CD4-positive, alpha-beta memory T cell (primary cell): ENCODE results near the gene NOC2L. TPM values are rescaled to one million over a fixed set of nuclear protein-coding genes. Genes with fewer than 3 reads are reported as not detected.
"Not testable (repeated sequence)": the region's sequence is repeated elsewhere in the genome, so short reads cannot be mapped to it uniquely, and the experiment has no call there.

Experiments
- CTCF ChIA-PET: fragments of 350-600 bp; sonication (Branson Sonifier 250); formaldehyde crosslinking; loops from one replicate; lab custom pipeline; 2021; ENCODE audit warnings: inconsistent platforms; ENCODE audit not compliant: partially characterized antibody; lab: Charles Lee
- POLR2A ChIA-PET: fragments of 350-600 bp; sonication (Branson Sonifier 250); formaldehyde crosslinking; loops from one replicate; lab custom pipeline; 2021; ENCODE audit not compliant: partially characterized antibody; lab: Charles Lee
- DNase-seq, 5 donors: peaks; one replicate each; pipeline versions ENCODE4 v3.0.0 to v3.0.0-alpha.2; 2020 to 2022; ENCODE audit warnings: mixed read lengths in 1 of 5
- H3K27ac ChIP-seq: one replicate; pipeline ENCODE4 v1.7.0; 2013; ENCODE audit warnings: low read depth, low read length
- H3K27me3 ChIP-seq: 2 replicates; pipeline ENCODE4 v1.7.0; 2013; ENCODE audit warnings: mild to moderate bottlenecking, low read length, moderate library complexity; ENCODE audit not compliant: insufficient read depth
- H3K36me3 ChIP-seq: 2 replicates; pipeline ENCODE4 v1.7.0; 2013; ENCODE audit warnings: mild to moderate bottlenecking, low read length, moderate library complexity; ENCODE audit not compliant: insufficient read depth
- H3K4me1 ChIP-seq: 2 replicates; pipeline ENCODE4 v1.7.0; 2013; ENCODE audit warnings: mild to moderate bottlenecking, low read length, moderate library complexity; ENCODE audit not compliant: insufficient read depth
- H3K4me3 ChIP-seq, 2 donors: one replicate each; pipeline ENCODE4 v1.7.0; 2013; ENCODE audit warnings: low read length in 2 of 2, mild to moderate bottlenecking in 1 of 2
- H3K9me3 ChIP-seq, 2 donors: one replicate each; pipeline ENCODE4 v1.7.0; 2013; ENCODE audit warnings: low read length in 2 of 2, control low read depth in 1 of 2; ENCODE audit not compliant: control insufficient read depth in 1 of 2
- H3K27ac Mint-ChIP-seq, 7 donors: one replicate each; pipeline ENCODE4 v1.8.0; 2020 to 2021; ENCODE audit warnings: mixed read lengths in 7 of 7, mild to moderate bottlenecking in 6 of 7, inconsistent platforms in 3 of 7, moderate library complexity in 3 of 7
- H3K27me3 Mint-ChIP-seq, 2 donors: one replicate each; pipeline ENCODE4 v1.8.0; 2020 to 2021; ENCODE audit warnings: mixed read lengths in 2 of 2
- H3K36me3 Mint-ChIP-seq, 2 donors: one replicate each; pipeline ENCODE4 v1.8.0; 2020 to 2021; ENCODE audit warnings: mixed read lengths in 2 of 2, inconsistent platforms in 1 of 2, mild to moderate bottlenecking in 1 of 2
- H3K4me1 Mint-ChIP-seq, 4 donors: one replicate each; pipeline ENCODE4 v1.8.0; 2020 to 2021; ENCODE audit warnings: mixed read lengths in 4 of 4, mild to moderate bottlenecking in 1 of 4
- H3K4me3 Mint-ChIP-seq, 8 donors: one replicate each; pipeline ENCODE4 v1.8.0; 2020 to 2021; ENCODE audit warnings: mixed read lengths in 8 of 8, mild to moderate bottlenecking in 7 of 8, moderate library complexity in 6 of 8, inconsistent platforms in 3 of 8
- H3K9me3 Mint-ChIP-seq, 8 donors: one replicate each; pipeline ENCODE4 v1.8.0; 2020 to 2021; ENCODE audit warnings: mixed read lengths in 8 of 8, mild to moderate bottlenecking in 5 of 8, inconsistent platforms in 3 of 8, moderate library complexity in 1 of 8
- intact Hi-C: fragments of 100-400 bp; cut with micrococcal nuclease; formaldehyde crosslinking; loops from one replicate; pipeline ENCODE4 v1.15.1; 2023
- polyA plus RNA-seq, 2 donors: library from polyadenylated mRNA; unstranded; fragments of 300-500 nt; fragmentation: Illumina TruSeq; gene quantifications; one replicate each; pipeline ENCODE4 v1.2.3, GENCODE V29; 2021
- total RNA-seq, 2 experiments: library from RNA; stranded (reverse); gene quantifications; one replicate each; pipeline ENCODE4 v1.2.3, GENCODE V29; 2021

NOC2L gene
- total and polyA plus RNA-seq, 4 experiments from 2014 or later = 63.0 to 69.5 (median 65.6) TPM

DNA sequence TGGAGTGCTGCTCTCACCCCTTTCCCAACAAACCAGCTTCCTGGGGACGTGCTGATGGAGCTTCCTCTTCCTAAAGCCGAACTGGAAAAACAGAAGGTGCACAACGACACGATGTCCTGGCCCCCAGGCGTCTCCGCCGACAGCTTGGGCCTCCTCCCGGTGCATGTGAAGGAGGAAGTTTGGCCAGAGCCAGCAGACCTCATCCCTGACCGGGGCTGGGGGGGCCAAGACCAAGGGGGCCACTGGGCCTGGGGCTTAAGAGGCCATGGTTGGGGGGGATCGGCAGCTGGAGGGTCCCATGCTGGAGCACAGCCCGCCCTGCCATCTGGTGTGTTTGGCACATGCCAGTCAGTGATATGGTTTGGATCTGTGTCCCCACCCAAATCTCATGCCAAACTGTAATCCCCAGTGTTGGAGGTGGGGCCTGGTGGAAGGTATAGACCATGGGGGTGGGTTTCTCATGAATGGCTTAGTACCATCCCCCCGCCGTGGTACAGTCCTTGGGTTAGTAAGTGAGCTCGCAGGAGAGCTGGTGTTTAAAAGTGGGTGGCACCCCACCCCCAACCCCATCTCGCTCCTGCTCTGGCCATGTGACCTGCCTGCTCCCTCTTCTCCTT is 34.4 kb upstream of the NOC2L start:
- Histone ChIP-seq H3K27ac (no peak overlapping the region), H3K4me1 (peaks cover 4% of the 10 kb centered on the region), H3K4me3 (no peak overlapping the region), H3K36me3 (no peaks in the 10 kb centered on the region), H3K27me3 (peaks cover 14% of the 10 kb centered on the region), H3K9me3 (no peaks in the 10 kb centered on the region)
- peaks cover 21 to 25% of the 10 kb centered on the region in 2 donors for H3K27me3 Mint-ChIP-seq
- H3K4me1 Mint-ChIP-seq = peaks cover 4 to 15% (median 5%) of the 10 kb centered on the region in 4 donors
- intact Hi-C loops = no loop called here
- POLR2A ChIA-PET = interaction anchor here (1.0 kb wide), 1 partner anchor 70 kb away, joined by 3 read pairs; no protein-coding TSS in a partner anchor
- no peak overlapping the region for H3K4me3 Mint-ChIP-seq
- peaks cover 0 to 15% (median 8%) of the 10 kb centered on the region in 8 donors for H3K9me3 Mint-ChIP-seq
- no peaks in the 10 kb centered on the region for H3K36me3 Mint-ChIP-seq
- no peak for DNase-seq
- H3K27ac Mint-ChIP-seq = no peak overlapping the region
- CTCF ChIA-PET = interaction anchor here (2.2 to 4.0 kb wide), 3 partner anchors 9 to 12 kb away, joined by 10 to 19 read pairs (median 17); partner anchors contain the start of gene PERM1

DNA sequence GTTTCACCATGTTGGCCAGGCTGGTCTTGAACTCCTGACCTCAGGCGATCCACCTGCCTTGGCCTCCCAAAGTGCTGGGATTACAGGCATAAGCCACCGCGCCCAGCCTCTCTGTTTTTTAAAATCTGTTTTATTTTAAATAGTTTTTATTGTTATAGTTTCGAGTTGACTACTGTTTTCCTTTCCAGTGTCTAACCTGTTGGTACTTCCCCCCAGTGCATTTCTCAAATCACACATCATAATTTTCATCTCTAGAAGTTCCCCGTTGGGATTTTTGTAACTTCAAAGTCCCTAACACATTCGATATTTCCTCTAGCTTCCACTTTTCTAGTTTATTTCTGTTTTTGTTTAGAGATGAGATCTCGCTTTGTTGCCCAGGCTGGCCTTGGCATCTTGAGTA is 33.3 kb upstream of the NOC2L start:
- H3K4me3 Mint-ChIP-seq = no peak overlapping the region
- H3K4me1 Mint-ChIP-seq = peaks cover 4 to 15% (median 5%) of the 10 kb centered on the region in 4 donors
- CTCF ChIA-PET = interaction anchor here (2.2 to 4.0 kb wide), 3 partner anchors 8 to 11 kb away, joined by 10 to 19 read pairs (median 17); partner anchors contain the start of gene PERM1
- POLR2A ChIA-PET = no interaction called here
- peaks cover 23 to 29% of the 10 kb centered on the region in 2 donors for H3K27me3 Mint-ChIP-seq
- Histone ChIP-seq H3K9me3 (no peaks in the 10 kb centered on the region), H3K4me1 (peaks cover 4% of the 10 kb centered on the region), H3K27ac (no peak overlapping the region), H3K27me3 (peaks cover 10% of the 10 kb centered on the region), H3K4me3 (no peak overlapping the region), H3K36me3 (no peaks in the 10 kb centered on the region)
- no peak overlapping the region for H3K27ac Mint-ChIP-seq
- peaks cover 0 to 15% (median 8%) of the 10 kb centered on the region in 8 donors for H3K9me3 Mint-ChIP-seq
- intact Hi-C loops = no loop called here
- H3K36me3 Mint-ChIP-seq = no peaks in the 10 kb centered on the region
- no peak for DNase-seq

DNA sequence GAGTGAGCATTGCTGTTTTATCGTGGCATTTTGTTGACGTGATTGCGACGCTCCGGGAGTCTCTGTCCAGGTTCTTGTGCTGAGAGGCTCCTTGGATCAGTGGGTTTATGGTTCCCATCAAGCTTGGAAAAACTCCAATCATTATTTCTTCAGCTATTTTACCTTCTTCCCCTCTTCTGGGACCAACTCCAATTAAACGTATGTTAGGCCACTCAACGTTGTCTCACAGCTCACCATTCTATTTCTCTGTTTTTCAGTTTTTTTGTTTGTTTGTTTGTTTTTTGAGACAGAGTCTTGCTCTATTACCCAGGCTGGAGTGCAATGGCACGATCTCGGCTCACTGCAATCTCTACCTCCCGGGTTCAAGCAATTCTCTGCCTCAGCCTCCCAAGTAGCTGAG is 32.8 kb upstream of the NOC2L start:
- CTCF ChIA-PET = interaction anchor here (2.2 to 4.0 kb wide), 3 partner anchors 8 to 11 kb away, joined by 10 to 19 read pairs (median 17); partner anchors contain the start of gene PERM1
- Mint-ChIP-seq H3K36me3 (no peaks in the 10 kb centered on the region), H3K27me3 (peaks cover 20 to 27% of the 10 kb centered on the region in 2 donors), H3K4me1 (peaks cover 4 to 15% (median 5%) of the 10 kb centered on the region in 4 donors), H3K4me3 (no peak overlapping the region), H3K27ac (no peak overlapping the region), H3K9me3 (peaks cover 0 to 15% (median 8%) of the 10 kb centered on the region in 8 donors)
- Histone ChIP-seq H3K27ac (no peak overlapping the region), H3K27me3 (peaks cover 5% of the 10 kb centered on the region), H3K9me3 (no peaks in the 10 kb centered on the region), H3K4me1 (peaks cover 4% of the 10 kb centered on the region), H3K36me3 (no peaks in the 10 kb centered on the region), H3K4me3 (no peak overlapping the region)
- no peak for DNase-seq
- POLR2A ChIA-PET = no interaction called here
- intact Hi-C loops = no loop called here

DNA sequence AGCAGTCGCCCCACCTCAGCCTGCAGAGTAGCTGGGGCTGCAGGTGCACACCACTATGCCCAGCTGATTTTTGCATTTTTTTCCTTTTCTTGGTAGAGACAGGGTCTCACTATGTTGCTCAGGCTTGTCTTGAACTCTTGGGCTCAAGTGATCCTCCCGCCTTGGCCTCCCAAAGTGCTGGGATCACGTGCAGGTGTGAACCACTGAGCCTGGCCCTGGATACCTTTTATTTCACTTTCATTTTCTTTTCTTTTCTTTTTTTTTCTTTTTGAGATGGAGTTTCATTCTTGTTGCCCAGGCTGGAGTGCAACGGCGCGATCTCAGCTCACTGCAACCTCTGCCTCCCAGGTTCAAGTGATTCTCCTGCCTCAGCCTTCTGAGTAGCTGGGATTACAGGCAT is 32.2 kb upstream of the NOC2L start:
- H3K27ac ChIP-seq, H3K27ac Mint-ChIP-seq, H3K36me3 ChIP-seq, H3K27me3 ChIP-seq, DNase-seq, H3K4me1 ChIP-seq, H3K36me3 Mint-ChIP-seq, intact Hi-C loops, H3K4me3 Mint-ChIP-seq, H3K9me3 ChIP-seq, H3K4me3 ChIP-seq: not testable (repeated sequence)
- peaks cover 24 to 29% of the 10 kb centered on the region in 2 donors for H3K27me3 Mint-ChIP-seq
- POLR2A ChIA-PET = interaction anchor here (1.1 kb wide), 1 partner anchor 15 kb away, joined by 3 read pairs; no protein-coding TSS in a partner anchor
- H3K9me3 Mint-ChIP-seq = peaks cover 0 to 15% (median 8%) of the 10 kb centered on the region in 8 donors
- peaks cover 4 to 15% (median 5%) of the 10 kb centered on the region in 4 donors for H3K4me1 Mint-ChIP-seq
- CTCF ChIA-PET = interaction anchor here (2.2 to 4.0 kb wide), 3 partner anchors 7 to 11 kb away, joined by 10 to 19 read pairs (median 17); partner anchors contain the start of gene PERM1

DNA sequence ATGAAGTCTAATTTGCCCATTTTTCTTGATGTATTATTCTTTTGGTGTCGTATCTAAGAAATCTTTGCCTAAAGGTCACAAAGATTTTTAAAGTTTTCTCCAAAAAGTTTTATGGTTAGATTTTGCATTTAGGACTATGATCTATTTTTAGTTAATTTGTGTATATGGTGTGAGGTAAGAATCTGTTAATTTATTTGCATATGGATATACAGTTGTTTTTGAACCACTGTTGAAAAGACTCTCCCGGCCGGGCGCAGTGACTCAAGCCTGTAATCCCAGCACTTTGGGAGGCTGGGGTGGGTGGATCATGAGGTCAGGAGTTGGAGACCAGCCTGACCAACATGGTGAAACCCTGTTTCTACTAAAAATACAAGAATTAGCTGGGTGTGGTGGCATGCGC is 29.0 kb upstream of the NOC2L start:
- H3K9me3 ChIP-seq, H3K4me3 Mint-ChIP-seq, H3K4me1 ChIP-seq, CTCF ChIA-PET, H3K27ac Mint-ChIP-seq, intact Hi-C loops, H3K4me1 Mint-ChIP-seq, H3K36me3 ChIP-seq, DNase-seq, H3K4me3 ChIP-seq, POLR2A ChIA-PET, H3K27ac ChIP-seq, H3K36me3 Mint-ChIP-seq, H3K27me3 ChIP-seq: not testable (repeated sequence)
- H3K9me3 Mint-ChIP-seq = peaks cover 0 to 15% (median 8%) of the 10 kb centered on the region in 8 donors
- H3K27me3 Mint-ChIP-seq = peaks cover 24 to 33% of the 10 kb centered on the region in 2 donors

DNA sequence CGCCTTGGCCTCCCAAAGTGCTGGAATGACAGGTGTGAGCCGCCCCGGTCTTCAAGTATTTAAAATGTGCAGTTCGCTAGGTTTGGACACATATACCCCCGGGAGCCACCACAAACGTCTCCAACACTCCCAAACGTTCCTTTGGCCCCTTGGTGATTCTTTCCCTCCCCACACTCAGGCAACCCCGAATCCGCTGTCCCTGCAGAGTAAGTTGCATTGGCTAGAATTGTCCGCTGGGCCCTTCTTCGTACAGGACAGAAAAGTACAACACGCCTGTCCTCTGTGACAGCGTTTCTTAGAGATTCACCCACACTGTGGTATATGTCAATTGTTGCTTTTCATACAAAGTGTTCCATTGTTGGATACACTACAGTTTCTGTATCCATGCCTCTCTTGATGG is 26.1 kb upstream of the NOC2L start:
- Mint-ChIP-seq H3K4me1 (no peaks in the 10 kb centered on the region), H3K27ac (no peak overlapping the region), H3K9me3 (no peaks in the 10 kb centered on the region), H3K27me3 (peaks cover 19 to 29% of the 10 kb centered on the region in 2 donors), H3K36me3 (no peaks in the 10 kb centered on the region), H3K4me3 (no peak overlapping the region)
- no peaks in the 10 kb centered on the region for H3K9me3 ChIP-seq
- CTCF ChIA-PET = interaction anchor here (0.7 to 4.7 kb wide), 9 partner anchors 8 to 307 kb away, joined by 3 to 65 read pairs (median 5); no protein-coding TSS in a partner anchor
- no peaks in the 10 kb centered on the region for H3K4me1 ChIP-seq
- H3K27ac ChIP-seq = no peak overlapping the region
- no peak for DNase-seq
- no peak overlapping the region for H3K4me3 ChIP-seq
- peaks cover 4% of the 10 kb centered on the region for H3K27me3 ChIP-seq
- intact Hi-C loops = no loop called here
- H3K36me3 ChIP-seq = no peaks in the 10 kb centered on the region
- POLR2A ChIA-PET = no interaction called here

DNA sequence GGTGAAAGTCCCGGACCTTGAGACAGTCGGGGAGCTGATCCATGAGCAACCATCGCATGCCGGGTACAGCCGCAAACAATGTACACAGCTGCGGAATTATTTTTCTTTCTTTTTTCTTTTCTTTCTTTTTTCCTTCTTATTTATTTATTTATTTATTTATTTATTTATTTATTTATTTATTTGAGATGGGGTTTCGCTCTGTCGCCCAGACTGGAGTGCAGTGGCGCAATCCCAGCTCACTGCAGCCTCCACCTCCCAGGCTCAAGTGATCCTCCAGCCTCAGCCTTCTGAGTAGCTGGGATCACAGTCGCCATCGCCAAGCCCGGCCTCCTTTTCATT is 25.4 kb upstream of the NOC2L start:
- intact Hi-C loops = loop anchor here (1.0 to 5.0 kb wide), 2 partner anchors 79 to 308 kb away; no protein-coding TSS in a partner anchor
- Mint-ChIP-seq H3K27ac (no peak overlapping the region), H3K9me3 (no peaks in the 10 kb centered on the region), H3K27me3 (peaks cover 19 to 27% of the 10 kb centered on the region in 2 donors), H3K36me3 (no peaks in the 10 kb centered on the region), H3K4me3 (no peak overlapping the region), H3K4me1 (no peaks in the 10 kb centered on the region)
- no peaks in the 10 kb centered on the region for H3K4me1 ChIP-seq
- POLR2A ChIA-PET = no interaction called here
- H3K9me3 ChIP-seq = no peaks in the 10 kb centered on the region
- H3K27ac ChIP-seq = no peak overlapping the region
- H3K27me3 ChIP-seq = peaks cover 2% of the 10 kb centered on the region
- CTCF ChIA-PET = interaction anchor here (0.7 to 4.7 kb wide), 14 partner anchors 9 to 308 kb away, joined by 3 to 65 read pairs (median 4); partner anchors contain the start of gene ISG15
- no peaks in the 10 kb centered on the region for H3K36me3 ChIP-seq
- H3K4me3 ChIP-seq = no peak overlapping the region
- no peak for DNase-seq
